ENCODE measurements around the gene GZF1. TPM values are rescaled to one million over a fixed set of nuclear protein-coding genes. Genes with fewer than 3 reads are reported as not detected.

GZF1 gene
- total and polyA plus RNA-seq, 2 donors (not counting 1 experiment from before 2014, with no cell fraction given): 12.5 to 49.0 TPM

- no peaks in the 10 kb centered on the region for H3K9me3 ChIP-seq (ENCODE audit: control extremely low read depth in 1 of 3, control insufficient read depth in 2 of 3, insufficient read depth in 1 of 3, low read length in 2 of 3)
- DNase-seq (no peak), ATAC-seq (ENCODE audit: low read depth) (no peak)
- no peak overlapping the region for H3K9ac ChIP-seq (ENCODE audit: low read length)
- no peak overlapping the region for H3K4me2 ChIP-seq (replicated peaks; ENCODE audit: low read depth, low read length, poor library complexity, severe bottlenecking)
- H3K27ac ChIP-seq (ENCODE audit: low read length in 2 of 2): no peak overlapping the region
- WGBS (ENCODE audit: insufficient coverage): no CpG with 5 or more reads among the region's 2 CpGs
- peaks cover 17 to 18% of the 10 kb centered on the region in 2 donors for H3K4me1 ChIP-seq (ENCODE audit: control insufficient read depth in 2 of 2, insufficient read depth in 2 of 2, low read length in 2 of 2)
- POLR2A ChIA-PET: no interaction called here
- Mint-ChIP-seq H3K4me3 (no peak overlapping the region), H3K9me3 (ENCODE audit: insufficient read depth) (no peaks in the 10 kb centered on the region), H3K27me3 (no peaks in the 10 kb centered on the region), H3K27ac (no peak overlapping the region), H3K4me1 (peaks cover 40% of the 10 kb centered on the region)
- intact Hi-C loops (cut with micrococcal nuclease): no loop called here
- H3K36me3 ChIP-seq (replicated peaks in 1 of 2; ENCODE audit: control extremely low read depth in 1 of 2, control insufficient read depth in 1 of 2, extremely low read depth in 1 of 2, insufficient read depth in 2 of 2, low read length in 1 of 2): peaks cover 14 to 66% of the 10 kb centered on the region in 2 experiments
- CTCF ChIA-PET: interaction anchor here (1.0 to 2.5 kb wide), 2 partner anchors 18 to 53 kb away, joined by 3 to 9 read pairs; partner anchors contain the start of genes NAPB and NXT1
- peaks cover 14% of the 10 kb centered on the region for H4K20me1 ChIP-seq (ENCODE audit: control insufficient read depth, insufficient read depth, low read length, poor library complexity, severe bottlenecking)
- no peaks in the 10 kb centered on the region for H3K27me3 ChIP-seq (replicated peaks in 1 of 4; ENCODE audit: control extremely low read depth in 1 of 4, control insufficient read depth in 3 of 4, insufficient read depth in 4 of 4, low read length in 3 of 4)
- peaks cover 34% of the 10 kb centered on the region for H3K79me2 ChIP-seq (ENCODE audit: control insufficient read depth, insufficient read depth, low read length)
- TF ChIP-seq CTCF (IDR thresholded peaks at IDR 0.05): no peak
- TF ChIP-seq EZH2 (IDR thresholded peaks at IDR 0.05; ENCODE audit: borderline replicate concordance, insufficient read depth, low read depth, low read length, poor library complexity, severe bottlenecking): no peak
- H2AFZ ChIP-seq (ENCODE audit: insufficient read depth, low read depth, low read length, poor library complexity, severe bottlenecking): no peak overlapping the region
- no peak overlapping the region for H3K4me3 ChIP-seq (ENCODE audit: control extremely low read depth in 1 of 5, extremely low read depth in 1 of 5, insufficient read depth in 1 of 5, low read depth in 2 of 5, low read length in 4 of 5)
Observed at GRCh38 chr20:23368316-23369071, 6.5 kb downstream of the GZF1 start.
